Measurements from ENCODE around the gene GALNT17. TPM values are rescaled to one million over a fixed set of nuclear protein-coding genes. Genes with fewer than 3 reads are reported as not detected.
"Not testable (repeated sequence)": the region's sequence is repeated elsewhere in the genome, so short reads cannot be mapped to it uniquely, and the experiment has no call there.

GALNT17 gene
- total RNA-seq, 1 donor from 2014 or later = 0.36 TPM

DNA sequence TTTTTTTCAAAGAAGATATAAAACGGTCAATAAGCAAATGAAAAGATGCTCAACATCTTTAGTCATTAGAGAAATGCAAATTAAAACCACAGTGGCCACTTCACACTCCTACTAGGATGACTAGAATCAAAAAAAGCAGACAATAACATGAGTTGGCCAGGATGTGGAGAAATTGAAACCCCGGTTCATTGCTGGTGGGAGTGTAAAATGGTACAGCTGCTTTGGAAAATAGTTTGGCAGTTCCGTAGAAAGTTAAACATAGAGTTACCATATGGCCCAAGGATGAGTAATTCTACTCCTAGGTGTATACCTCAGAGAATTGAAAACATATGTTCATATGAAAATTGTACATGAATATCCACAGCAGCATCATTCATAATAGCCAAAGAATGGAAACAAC is 573.3 kb downstream of the GALNT17 start:
- no peak for ATAC-seq

DNA sequence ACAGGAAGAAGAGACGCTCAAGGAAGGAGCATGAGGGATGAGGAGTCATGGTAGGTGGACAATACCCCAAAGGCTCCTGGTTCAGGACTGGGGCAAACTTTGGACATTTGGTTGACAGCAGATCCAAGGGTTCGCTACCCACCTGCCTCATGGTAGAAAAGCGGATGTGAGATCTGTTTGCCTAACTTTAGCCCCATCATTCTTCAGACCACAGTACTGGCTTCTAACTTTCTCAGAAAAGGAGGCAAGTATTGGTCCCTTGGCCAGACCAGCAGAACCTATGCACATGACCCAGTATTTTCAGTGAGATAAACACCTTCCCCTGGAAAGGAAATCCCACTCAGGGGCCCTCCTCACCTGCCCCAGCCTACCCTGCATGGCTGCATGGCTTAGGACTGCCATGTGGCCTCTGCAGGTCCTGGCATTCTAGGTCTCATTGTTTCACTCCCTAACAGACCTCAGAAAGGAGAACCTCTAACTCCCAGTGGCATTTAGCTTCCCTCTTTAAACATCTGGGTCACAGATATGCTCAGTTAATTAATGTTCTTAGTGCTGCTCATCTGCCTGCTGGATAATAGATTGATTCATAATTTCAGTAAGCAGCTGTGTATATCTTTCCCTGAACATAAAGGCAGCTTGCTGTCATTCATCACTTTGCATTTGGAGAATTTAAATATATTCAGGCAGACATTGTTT is 574.1 kb downstream of the GALNT17 start:
- no peak for ATAC-seq

- no peak for ATAC-seq
Observed at GRCh38 chr7:71706597-71706975, 574.6 kb downstream of the GALNT17 start.

- no peak for ATAC-seq
Observed at GRCh38 chr7:71707041-71707440, 575.1 kb downstream of the GALNT17 start.

DNA sequence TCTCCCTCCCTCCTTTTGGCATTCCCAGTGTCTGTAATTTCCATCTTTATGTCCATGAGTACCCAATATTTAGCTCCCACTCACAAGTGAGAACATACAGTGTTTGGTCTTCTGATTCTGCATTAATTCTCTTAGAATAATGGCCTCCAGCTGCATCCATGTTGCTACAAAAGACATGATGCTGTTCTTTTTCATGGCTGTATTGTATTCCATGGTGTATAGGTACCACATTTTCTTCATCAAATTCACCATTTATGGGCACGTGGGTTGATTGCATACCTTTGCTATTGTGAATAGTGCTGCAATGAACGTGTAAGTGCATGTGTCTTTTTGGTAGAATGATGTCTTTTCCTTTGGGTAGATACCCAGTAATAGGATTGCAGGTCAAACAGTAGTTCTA is 576.8 kb downstream of the GALNT17 start:
- no peak for ATAC-seq

GRCh38 chr7:71710442-71710841 is 578.5 kb downstream of the GALNT17 start:
- ATAC-seq = no peak

DNA sequence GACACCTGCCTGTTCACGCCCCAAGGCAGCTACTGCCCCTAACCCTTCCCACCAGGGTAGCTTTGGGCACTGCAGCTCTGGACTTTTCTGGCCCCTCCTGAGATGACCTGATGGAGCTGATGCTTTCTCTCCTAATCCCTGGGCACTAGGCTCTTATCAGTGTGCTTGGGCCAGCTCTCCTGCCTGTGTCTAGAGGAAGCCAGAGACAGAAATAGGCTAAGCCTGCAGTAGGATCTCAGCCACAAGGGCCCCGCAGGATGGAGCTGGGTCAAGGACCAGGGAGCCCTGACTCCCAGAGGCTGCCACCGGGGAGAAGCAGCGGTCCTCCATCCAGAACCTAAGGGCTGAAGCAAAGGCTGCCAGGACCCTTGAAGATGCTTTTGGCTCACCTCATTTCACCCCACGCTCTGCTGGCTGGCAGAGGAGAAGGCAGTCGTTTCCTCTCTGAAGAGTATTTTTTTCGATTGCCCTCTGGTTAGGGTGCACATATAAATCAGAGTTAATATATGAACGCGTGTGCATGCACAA is 580.8 kb downstream of the GALNT17 start:
- ATAC-seq = no peak

- ATAC-seq = no peak
Observed at GRCh38 chr7:71716690-71717089, 584.7 kb downstream of the GALNT17 start.

GRCh38 chr7:71718563-71718962 is 586.6 kb downstream of the GALNT17 start:
- ATAC-seq = no peak

DNA sequence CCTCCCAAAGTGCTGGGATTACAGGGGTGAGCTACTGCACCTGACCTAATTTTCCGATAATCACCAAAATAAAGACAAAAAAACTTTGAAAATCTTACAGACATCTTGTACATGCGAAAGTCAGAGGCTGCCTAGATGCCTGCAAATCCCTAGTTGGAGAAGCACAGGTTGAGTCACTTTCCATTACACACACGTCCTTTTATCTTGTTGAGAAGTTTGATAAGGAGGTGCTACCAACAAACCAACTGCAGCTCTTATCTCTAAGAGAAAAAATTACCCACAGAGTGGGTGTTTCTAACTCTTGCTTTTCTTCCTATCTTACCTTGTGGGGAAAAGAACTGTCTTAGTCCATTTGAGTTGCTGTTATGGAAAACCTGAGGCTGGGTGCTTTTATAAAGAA is 589.8 kb downstream of the GALNT17 start:
- ATAC-seq = no peak

- ATAC-seq = no peak
Observed at GRCh38 chr7:71723859-71724258, 591.9 kb downstream of the GALNT17 start.

- ATAC-seq = no peak
Observed at GRCh38 chr7:71727347-71727746, 595.4 kb downstream of the GALNT17 start.

DNA sequence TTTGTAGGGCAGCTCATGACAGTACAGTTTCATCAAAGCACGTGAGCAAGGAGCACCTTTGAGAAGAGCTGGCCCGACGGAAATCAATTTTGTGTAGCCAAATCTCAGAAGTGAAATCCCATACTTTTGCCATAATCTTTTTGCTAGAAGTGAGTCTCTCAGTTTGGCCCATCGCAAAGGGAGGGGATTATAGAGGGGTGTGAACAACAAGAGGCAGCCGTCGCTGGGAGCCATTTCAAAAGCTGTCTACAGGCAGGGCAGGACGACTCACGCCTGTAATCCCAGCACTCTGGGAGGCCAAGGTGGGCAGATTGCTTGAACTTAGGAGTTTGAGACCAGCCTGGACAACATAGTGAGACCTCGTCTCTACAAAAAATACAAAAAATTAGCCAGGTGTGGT is 599.8 kb downstream of the GALNT17 start:
- ATAC-seq = no peak

DNA sequence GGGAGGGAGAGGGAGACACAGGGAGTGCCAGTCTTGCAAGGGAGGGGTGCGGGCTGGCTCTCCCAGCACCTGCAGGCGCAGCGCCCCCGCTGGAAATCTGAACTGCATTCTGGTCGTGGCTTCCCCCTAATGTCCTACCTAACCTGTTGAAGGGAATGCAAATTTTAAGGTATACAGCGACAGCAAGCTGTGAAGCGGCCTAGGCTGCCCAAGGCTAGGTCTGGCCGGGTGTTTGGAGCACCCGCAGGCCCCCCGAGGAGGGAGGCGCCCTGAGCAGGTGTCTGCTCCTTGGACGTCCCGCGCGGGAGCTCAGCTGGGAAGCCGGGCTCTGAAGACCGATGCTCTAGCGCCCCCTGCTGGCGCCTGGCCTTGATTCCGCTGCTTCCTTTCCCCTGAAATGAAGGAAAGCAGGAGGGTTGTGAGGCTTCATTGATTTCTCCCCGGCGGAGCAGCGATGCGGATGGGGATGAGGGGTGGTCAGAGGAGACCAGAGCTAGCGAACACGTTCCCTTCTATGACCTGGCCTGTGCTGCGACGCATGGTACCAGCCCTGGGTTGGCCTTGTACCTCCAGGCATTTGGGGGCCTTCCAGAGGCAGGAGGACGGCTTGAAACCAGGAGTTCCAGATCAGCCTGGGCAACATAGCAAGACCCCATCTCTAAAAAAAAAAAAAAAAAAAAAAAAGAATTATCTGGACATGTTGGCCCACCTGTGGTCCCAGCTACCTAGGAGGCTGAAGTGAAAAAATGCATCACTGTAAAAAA is 601.3 kb downstream of the GALNT17 start:
- ATAC-seq = peak; percentile 68

DNA sequence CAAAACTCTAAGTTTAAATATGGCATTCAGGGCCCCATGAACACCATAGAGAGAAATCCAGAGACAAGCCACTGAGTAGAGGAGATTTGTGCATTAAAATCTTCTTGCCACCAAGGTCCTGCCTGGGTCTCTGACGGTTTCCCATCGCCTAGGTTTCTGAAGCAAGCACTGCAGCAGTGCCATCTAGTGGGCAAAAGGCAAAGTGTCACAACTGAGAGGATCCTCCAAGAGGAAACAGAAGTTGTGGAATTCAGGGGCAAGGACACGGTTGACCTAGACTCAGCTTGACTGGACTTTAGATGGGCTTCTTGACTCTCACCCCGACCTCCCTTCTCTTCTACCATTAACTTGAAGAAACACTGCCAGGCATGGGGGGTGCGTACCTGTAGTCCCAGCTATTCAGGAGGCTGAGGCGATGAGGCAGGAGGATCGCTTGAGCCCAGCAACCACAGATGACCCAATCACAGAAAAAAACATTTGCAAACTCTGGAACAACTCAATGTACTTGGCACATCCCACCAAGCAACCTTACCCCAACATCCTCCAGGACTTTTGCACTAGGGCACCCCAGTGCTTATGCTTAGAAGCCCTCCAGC is 604.1 kb downstream of the GALNT17 start:
- no peak for ATAC-seq

DNA sequence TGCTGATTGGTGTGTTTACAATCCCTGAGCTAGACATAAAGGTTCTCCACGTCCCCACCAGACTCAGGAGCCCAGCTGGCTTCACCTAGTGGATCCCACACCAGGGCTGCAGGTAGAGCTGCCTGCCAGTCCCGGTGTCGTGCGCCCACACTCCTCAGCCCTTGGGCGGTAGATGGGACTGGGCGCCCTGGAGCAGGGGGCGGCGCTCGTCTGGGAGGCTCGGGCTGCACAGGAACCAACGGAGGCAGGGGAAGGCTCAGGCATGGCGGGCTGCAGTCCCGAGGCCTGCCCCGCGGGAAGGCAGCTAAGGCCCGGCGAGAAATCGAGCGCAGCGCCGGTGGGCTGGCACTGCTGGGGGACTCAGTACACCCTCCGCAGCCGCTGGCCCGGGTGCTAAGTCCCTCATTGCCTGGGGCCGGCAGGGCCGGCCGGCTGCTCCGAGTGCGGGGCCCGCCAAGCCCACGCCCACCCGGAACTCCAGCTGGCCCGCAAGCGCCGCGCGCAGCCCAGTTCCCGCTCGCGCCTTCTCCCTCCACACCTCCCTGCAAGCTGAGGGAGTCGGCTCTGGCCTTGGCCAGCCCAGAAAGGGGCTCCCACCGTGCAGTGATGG is 606.1 kb downstream of the GALNT17 start:
- ATAC-seq = not testable (repeated sequence)

- no peak for ATAC-seq
Observed at GRCh38 chr7:71739520-71740173, 607.7 kb downstream of the GALNT17 start.

- no peak for ATAC-seq
Observed at GRCh38 chr7:71740174-71740560, 608.2 kb downstream of the GALNT17 start.

DNA sequence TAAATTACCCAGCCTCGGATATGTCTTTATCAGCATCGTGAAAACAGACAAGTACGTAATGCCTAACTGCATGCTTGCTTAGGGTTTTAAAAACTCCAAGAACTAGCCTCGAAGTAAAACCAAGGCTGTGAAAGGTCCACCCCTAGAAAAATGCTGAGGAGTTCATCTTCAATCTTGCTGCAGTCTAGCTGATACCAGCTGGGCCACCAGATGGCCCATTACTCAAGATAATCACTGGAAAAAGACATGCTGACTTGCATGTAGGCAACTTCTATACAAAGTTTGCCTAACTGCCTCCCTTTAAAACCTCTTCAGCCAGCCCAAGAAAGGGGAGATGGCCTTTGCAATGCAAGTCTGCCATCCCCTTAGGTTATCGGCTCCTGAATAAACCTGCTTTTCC is 614.1 kb downstream of the GALNT17 start:
- ATAC-seq = no peak

- no peak for ATAC-seq
Observed at GRCh38 chr7:71750290-71750689, 618.3 kb downstream of the GALNT17 start.

DNA sequence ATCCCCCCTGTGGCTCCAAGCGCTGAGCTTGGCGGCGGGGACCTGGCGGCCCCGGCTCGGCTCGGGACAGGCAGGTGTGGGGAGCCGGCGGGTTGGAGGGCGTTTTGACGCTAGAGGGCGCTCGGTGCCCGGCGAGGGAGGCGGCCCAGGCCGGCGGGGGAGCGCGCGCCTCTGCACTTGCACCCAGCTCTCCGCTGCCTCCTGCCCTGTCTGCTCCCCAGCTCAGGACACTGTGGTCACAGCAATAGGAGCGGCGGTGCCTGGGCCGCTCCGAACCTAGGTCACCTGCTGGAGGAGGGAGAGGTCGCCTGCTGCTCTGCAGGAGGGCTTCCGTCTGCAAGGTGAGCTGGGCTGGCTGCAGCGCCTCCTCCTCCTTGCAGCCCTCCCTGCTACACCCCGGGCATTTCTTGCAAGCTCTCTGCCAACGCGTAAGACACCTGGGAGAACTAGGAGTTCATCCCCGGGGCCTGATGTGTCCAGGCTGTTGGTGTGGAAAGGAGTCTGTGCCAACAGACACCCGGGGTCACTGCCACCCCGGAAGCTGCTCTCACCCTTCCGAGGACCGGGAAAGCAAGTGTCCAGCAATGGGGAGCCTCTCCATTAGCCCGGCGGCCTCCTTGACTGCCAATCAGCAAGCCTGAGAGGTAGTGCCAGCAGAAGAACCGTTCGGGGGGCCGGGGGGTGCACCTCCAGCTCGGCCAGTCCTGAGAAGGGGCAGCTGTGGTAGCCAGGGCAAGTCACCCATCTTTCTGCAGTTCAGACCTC is 620.4 kb downstream of the GALNT17 start:
- peak; percentile 74 for ATAC-seq

- ATAC-seq = no peak
Observed at GRCh38 chr7:71753236-71753635, 621.3 kb downstream of the GALNT17 start.

Measured in esophagus mucosa (tissue), 1 donor.